Suprapubic skin (tissue), 4 donors: ENCODE results near the gene HOXB4. TPM values are rescaled to one million over a fixed set of nuclear protein-coding genes. Genes with fewer than 3 reads are reported as not detected.

Source experiments
- DNase-seq, 2 donors: peaks; one replicate each; pipeline ENCODE4 v3.0.0-alpha.2; 2019; ENCODE audit warnings: low spot score in 2 of 2
- H3K27ac ChIP-seq: fragments of 200-600 bp; sonication (generic); one replicate; pipeline ENCODE4 v1.5.1; 2019
- H3K27me3 ChIP-seq: fragments of 200-600 bp; sonication (generic); one replicate; pipeline ENCODE4 v1.5.1; 2019
- H3K36me3 ChIP-seq: fragments of 200-600 bp; sonication (generic); one replicate; pipeline ENCODE4 v1.5.1; 2019
- H3K4me1 ChIP-seq: fragments of 200-600 bp; sonication (generic); one replicate; pipeline ENCODE4 v1.5.1; 2019
- H3K4me3 ChIP-seq: fragments of 200-600 bp; sonication (generic); one replicate; pipeline ENCODE4 v1.5.1; 2019; ENCODE audit warnings: mild to moderate bottlenecking
- H3K9me3 ChIP-seq: fragments of 200-600 bp; sonication (generic); one replicate; pipeline ENCODE4 v1.5.1; 2019
- CTCF ChIP-seq, 2 donors: fragments of 200-600 bp in 1 of 2; fragments of 450-650 bp in 1 of 2; sonication (generic) in 1 of 2; IDR thresholded peaks; one replicate each; pipeline ENCODE4 v1.5.1; 2016 to 2019; ENCODE audit warnings: antibody characterized with exemption in 2 of 2, mild to moderate bottlenecking in 1 of 2, moderate library complexity in 1 of 2
- EP300 ChIP-seq: sonication (generic); formaldehyde crosslinking; IDR thresholded peaks from one replicate; pipeline ENCODE4 v1.6.1; 2017; ENCODE audit warnings: antibody characterized with exemption
- POLR2A ChIP-seq, 2 donors: fragments of 450-650 bp; IDR thresholded peaks; one replicate each; pipeline ENCODE4 v1.6.1; 2017; ENCODE audit warnings: antibody characterized with exemption in 2 of 2, mild to moderate bottlenecking in 2 of 2, moderate library complexity in 2 of 2
- POLR2AphosphoS5 ChIP-seq, 3 donors: sonication (generic); formaldehyde crosslinking; IDR thresholded peaks; one replicate each; pipeline ENCODE4 v1.6.1; 2017; ENCODE audit warnings: antibody characterized with exemption in 3 of 3
- WGBS: methylation state at CpG from one replicate; pipeline ENCODE4 v1.1.5; 2018; 5-methylcytosine and 5-hydroxymethylcytosine counted together
- total RNA-seq, 4 donors: library from RNA; depleted of rRNA; stranded (reverse); fragments of >200 nt; gene quantifications; one replicate each; pipeline ENCODE4 v1.1.0, GENCODE V29; 2016

The HOXB4 gene
- total RNA-seq, 4 donors from 2014 or later = 0.42 to 3.5 (median 1.0) TPM

DNA sequence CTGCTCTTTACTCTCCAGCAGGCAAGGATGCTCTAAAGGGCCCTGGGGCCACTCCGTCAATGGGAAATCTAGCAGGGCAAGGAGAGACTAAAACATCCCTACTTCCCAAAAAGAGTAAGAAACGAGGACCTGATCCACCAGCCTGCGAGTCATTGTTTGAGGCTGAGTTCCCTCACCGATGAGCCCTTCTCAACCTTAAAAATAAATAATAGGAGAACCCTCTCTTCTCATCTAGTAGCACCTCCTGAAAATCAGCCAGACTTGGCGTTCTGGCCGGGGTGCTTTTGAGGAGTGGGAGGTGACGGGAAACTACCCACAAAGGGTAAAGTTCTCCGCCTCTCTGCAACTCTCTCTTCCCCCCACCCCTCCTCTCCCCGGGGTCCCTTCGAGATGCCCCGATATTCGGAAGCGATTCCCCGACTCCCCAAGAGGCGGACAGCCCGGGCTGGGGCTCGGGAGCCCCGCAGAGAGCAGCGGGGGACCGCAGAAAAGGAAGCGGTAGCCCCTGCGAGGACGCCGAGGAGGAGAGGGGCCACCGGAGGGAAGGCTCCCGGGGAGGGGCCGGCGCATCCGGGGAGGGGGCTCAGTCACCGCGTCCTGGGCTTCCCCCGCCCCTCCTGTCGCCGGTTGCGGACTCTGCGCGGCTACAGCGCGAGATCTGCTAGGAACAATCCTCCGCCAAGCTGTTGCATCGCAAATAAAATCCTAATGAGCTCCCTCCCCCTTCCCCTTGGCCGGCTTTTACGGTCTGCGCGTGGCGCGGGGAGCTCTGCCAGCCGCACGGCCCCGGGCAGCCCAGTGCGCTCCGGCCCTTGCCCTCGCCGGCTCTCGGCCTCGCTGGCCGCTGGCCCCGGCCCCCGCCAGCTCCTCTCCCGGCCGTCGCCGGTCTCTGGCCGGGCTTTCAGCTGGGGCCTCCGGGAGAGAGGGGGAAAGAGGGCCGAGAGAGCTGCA is 46.7 kb upstream of the HOXB4 start:
- Histone ChIP-seq H3K36me3 (no peaks in the 10 kb centered on the region), H3K9me3 (no peaks in the 10 kb centered on the region), H3K27me3 (peaks cover 100% of the 10 kb centered on the region), H3K4me1 (peaks cover 25% of the 10 kb centered on the region), H3K27ac (no peak overlapping the region), H3K4me3 (peak overlapping the region; percentile 53)
- no peak for DNase-seq
- TF ChIP-seq POLR2A (IDR thresholded peaks at IDR 0.05) = no peak
- no peak for TF ChIP-seq POLR2AphosphoS5 (IDR thresholded peaks at IDR 0.05)
- no peak for TF ChIP-seq EP300
- TF ChIP-seq CTCF (IDR thresholded peaks at IDR 0.05) = no peak
- 13% methylated on average over 14 of the region's 66 CpGs for WGBS

DNA sequence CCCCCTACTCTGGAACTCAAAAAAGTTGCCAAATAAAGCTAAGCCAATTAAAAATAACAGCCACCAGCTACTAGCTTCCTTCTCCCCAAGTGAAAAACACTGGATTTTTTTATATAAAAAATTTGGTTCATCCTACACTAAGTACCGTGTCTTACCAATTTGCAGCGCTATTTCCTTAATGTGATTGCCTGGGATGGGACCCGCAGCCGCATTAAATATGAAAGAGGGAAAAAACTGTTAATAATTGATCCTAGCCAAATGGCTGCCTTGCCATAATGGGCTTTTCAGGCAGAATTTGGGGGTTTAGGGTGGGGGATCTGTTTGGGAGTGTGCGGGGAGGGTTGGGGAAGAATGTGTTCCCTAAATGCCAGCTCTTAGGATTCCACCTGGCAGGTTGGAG is 46.0 kb upstream of the HOXB4 start:
- TF ChIP-seq POLR2A (IDR thresholded peaks at IDR 0.05) = no peak
- no peak for TF ChIP-seq POLR2AphosphoS5 (IDR thresholded peaks at IDR 0.05)
- TF ChIP-seq CTCF (IDR thresholded peaks at IDR 0.05) = no peak
- TF ChIP-seq EP300 = no peak
- H3K27me3 ChIP-seq = peaks cover 100% of the 10 kb centered on the region
- 50% methylated on average over 5 of the region's 5 CpGs for WGBS
- DNase-seq = no peak
- H3K27ac ChIP-seq = no peak overlapping the region
- H3K4me3 ChIP-seq = no peak overlapping the region
- no peaks in the 10 kb centered on the region for H3K36me3 ChIP-seq
- H3K4me1 ChIP-seq = peaks cover 27% of the 10 kb centered on the region
- H3K9me3 ChIP-seq = no peaks in the 10 kb centered on the region

DNA sequence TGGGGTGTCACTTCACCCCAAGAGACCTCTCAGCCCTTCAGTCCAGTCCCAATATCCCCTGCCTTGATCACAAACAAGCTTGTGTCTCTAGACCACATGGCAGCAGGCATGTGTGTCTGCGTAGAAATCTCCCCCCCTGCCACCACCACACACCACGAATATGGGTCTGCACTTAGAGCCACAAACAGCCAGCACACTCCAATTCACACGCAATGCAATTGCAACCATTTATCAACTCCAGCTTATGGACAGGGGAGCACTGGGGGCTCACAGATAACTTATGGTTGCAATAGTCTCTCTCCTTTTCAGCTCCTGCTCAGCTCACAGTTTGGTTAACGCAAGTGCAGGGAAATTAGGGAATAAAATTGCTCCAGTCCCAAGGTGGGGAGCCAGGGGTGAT is 45.4 kb upstream of the HOXB4 start:
- Histone ChIP-seq H3K27ac (no peak overlapping the region), H3K9me3 (no peaks in the 10 kb centered on the region), H3K4me1 (peaks cover 33% of the 10 kb centered on the region), H3K4me3 (no peak overlapping the region), H3K36me3 (no peaks in the 10 kb centered on the region), H3K27me3 (peaks cover 100% of the 10 kb centered on the region)
- TF ChIP-seq POLR2AphosphoS5 (IDR thresholded peaks at IDR 0.05) (no peak), POLR2A (IDR thresholded peaks at IDR 0.05) (no peak), CTCF (IDR thresholded peaks at IDR 0.05) (no peak), EP300 (no peak)
- 47% methylated on average over 4 of the region's 4 CpGs for WGBS
- no peak for DNase-seq

DNA sequence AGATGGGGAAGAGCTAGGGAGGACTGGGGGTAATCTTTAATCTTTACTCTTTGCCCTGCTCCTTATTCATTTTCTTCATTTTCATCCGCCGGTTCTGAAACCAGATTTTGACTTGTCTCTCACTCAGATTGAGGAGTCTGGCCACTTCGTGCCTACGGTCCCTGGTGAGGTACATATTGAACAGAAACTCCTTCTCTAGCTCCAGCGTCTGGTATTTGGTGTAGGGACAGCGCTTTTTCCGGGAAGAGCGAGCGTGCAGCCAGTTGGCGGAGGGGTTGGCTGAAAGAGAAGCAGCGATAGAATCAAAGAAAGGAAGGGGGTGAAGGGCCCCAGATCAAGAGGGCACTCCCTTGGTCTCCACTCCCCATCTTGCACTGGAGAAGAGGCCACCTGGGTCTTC is 44.7 kb upstream of the HOXB4 start:
- no peak overlapping the region for H3K4me3 ChIP-seq
- TF ChIP-seq CTCF (IDR thresholded peaks at IDR 0.05) = no peak
- TF ChIP-seq EP300 = no peak
- TF ChIP-seq POLR2AphosphoS5 (IDR thresholded peaks at IDR 0.05) = no peak
- no peak for TF ChIP-seq POLR2A (IDR thresholded peaks at IDR 0.05)
- H3K27me3 ChIP-seq = peaks cover 100% of the 10 kb centered on the region
- no peak for DNase-seq
- WGBS = 68% methylated on average over 11 of the region's 11 CpGs
- H3K4me1 ChIP-seq = peaks cover 40% of the 10 kb centered on the region
- H3K36me3 ChIP-seq = no peaks in the 10 kb centered on the region
- H3K9me3 ChIP-seq = no peaks in the 10 kb centered on the region
- no peak overlapping the region for H3K27ac ChIP-seq
